A549 (cell line): Measurements from ENCODE around the gene ACOT7. TPM values are rescaled to one million over a fixed set of nuclear protein-coding genes. Genes with fewer than 3 reads are reported as not detected.

ENCODE experiments used
- ATAC-seq, 2 experiments: fragments of 200-7000 bp in 1 of 2; fragments of >200 bp in 1 of 2; cut with Nextera tagmentation in 1 of 2; cut with Tn5 transposase in 1 of 2; 3 replicates each; pipeline versions ENCODE4 v1.8.0 to v1.9.1; 2018 to 2020; ENCODE audit warnings: mild to moderate bottlenecking in 1 of 2, moderate library complexity in 1 of 2
- CTCF ChIA-PET: fragments of 300-600 bp; sonication (Branson Sonifier 250); formaldehyde crosslinking; extraction: SDS; loops from one replicate; lab custom pipeline; 2021; ENCODE audit warnings: antibody characterized with exemption, inconsistent platforms; lab: Yijun Ruan, JAX
- POLR2A ChIA-PET: fragments of 350-600 bp; formaldehyde crosslinking; extraction: SDS; loops from one replicate; lab custom pipeline; 2021; ENCODE audit warnings: antibody characterized with exemption, inconsistent platforms; lab: Yijun Ruan, JAX
- DNase-seq, 2 experiments: peaks; one replicate each; pipeline versions ENCODE4 v3.0.0 to v3.0.0-alpha.2; 2011 to 2016; ENCODE audit warnings: low read depth in 1 of 2, low spot score in 1 of 2
- FAIRE-seq: peaks from 2 replicates; lab custom pipeline; 2011; peaks lifted over from hg19 to GRCh38; lab: Jason Lieb, UNC
- H3K27ac ChIP-seq, 2 experiments: fragments of >200 bp; sonication (Bioruptor Twin); formaldehyde crosslinking; 3 replicates each; pipeline ENCODE4 v1.5.1; 2016 to 2017
- H3K4me1 ChIP-seq: fragments of >200 bp; sonication (Bioruptor Twin); formaldehyde crosslinking; 3 replicates; pipeline ENCODE4 v1.6.1; 2016
- H3K4me2 ChIP-seq: fragments of >200 bp; sonication (Bioruptor Twin); formaldehyde crosslinking; 3 replicates; pipeline ENCODE4 v1.6.1; 2016
- H3K4me3 ChIP-seq: fragments of >200 bp; sonication (Bioruptor Twin); formaldehyde crosslinking; 3 replicates; pipeline ENCODE4 v1.5.1; 2016
- H3K9me3 ChIP-seq: fragments of >200 bp; sonication (Bioruptor Twin); formaldehyde crosslinking; 3 replicates; pipeline ENCODE4 v1.6.1; 2016
- CEBPB ChIP-seq, 2 experiments: fragments of >200 bp in 1 of 2; sonication (Bioruptor Twin) in 1 of 2; formaldehyde crosslinking in 1 of 2; IDR thresholded peaks; 2 replicates each; pipeline ENCODE4 v1.6.1; 2012 to 2016
- CHD4 ChIP-seq: fragments of 200-600 bp; sonication (generic); IDR thresholded peaks from 2 replicates; pipeline ENCODE4 v1.6.1; 2016; ENCODE audit warnings: antibody characterized with exemption, mild to moderate bottlenecking, borderline replicate concordance
- EHF ChIP-seq: fragments of 250-450 bp; sonication (Bioruptor Pico); IDR thresholded peaks from 2 replicates; pipeline ENCODE4 v1.5.0; 2020; ENCODE audit warnings: mild to moderate bottlenecking
- EP300 ChIP-seq, 2 experiments: fragments of >200 bp; sonication (Bioruptor Twin); formaldehyde crosslinking; IDR thresholded peaks; 2 replicates in 1 of 2; 3 replicates in 1 of 2; pipeline ENCODE4 v1.6.1; 2016 to 2017
- FOSB ChIP-seq: fragments of 250-450 bp; sonication (Bioruptor Pico); IDR thresholded peaks from 2 replicates; pipeline ENCODE4 v1.5.0; 2020; ENCODE audit warnings: mild to moderate bottlenecking, moderate library complexity
- FOSL2 ChIP-seq, 2 experiments: fragments of 450-650 bp in 1 of 2; fragments of >200 bp in 1 of 2; sonication (Bioruptor Twin) in 1 of 2; formaldehyde crosslinking; IDR thresholded peaks; 2 replicates each; pipeline versions ENCODE4 v1.5.0 to v1.6.1; 2016 to 2020; ENCODE audit warnings: mild to moderate bottlenecking in 1 of 2, moderate library complexity in 1 of 2
- JUNB ChIP-seq: fragments of >200 bp; sonication (Bioruptor Twin); formaldehyde crosslinking; IDR thresholded peaks from 2 replicates; pipeline ENCODE4 v1.6.1; 2016
- KDM1A ChIP-seq: fragments of 200-600 bp; sonication (generic); IDR thresholded peaks from 2 replicates; pipeline ENCODE4 v1.6.1; 2016; ENCODE audit warnings: low read depth, mild to moderate bottlenecking
- KDM5A ChIP-seq: fragments of 200-600 bp; sonication (generic); IDR thresholded peaks from 2 replicates; pipeline ENCODE4 v1.6.1; 2016; ENCODE audit warnings: antibody characterized with exemption, mild to moderate bottlenecking
- MYC ChIP-seq: IDR thresholded peaks from 2 replicates; pipeline ENCODE4 v1.6.1; 2012; ENCODE audit warnings: mild to moderate bottlenecking, inconsistent platforms, low read length, improper control_type of control experiment, borderline replicate concordance
- POLR2A ChIP-seq: IDR thresholded peaks from 2 replicates; pipeline ENCODE4 v1.6.1; 2012; ENCODE audit warnings: mild to moderate bottlenecking, low read length
- RCOR1 ChIP-seq: fragments of 150-350 bp; IDR thresholded peaks from 2 replicates; pipeline ENCODE4 v1.6.1; 2014; ENCODE audit warnings: antibody characterized with exemption, low read length, low read depth
- SMC3 ChIP-seq: fragments of >200 bp; sonication (Bioruptor Twin); formaldehyde crosslinking; IDR thresholded peaks from 3 replicates; pipeline ENCODE4 v1.6.1; 2018; ENCODE audit warnings: inconsistent platforms
- TFCP2L1 ChIP-seq: fragments of 250-450 bp; sonication (Bioruptor Pico); IDR thresholded peaks from 2 replicates; pipeline ENCODE4 v1.5.0; 2021; ENCODE audit warnings: mild to moderate bottlenecking
- ZC3H11A ChIP-seq: fragments of 450-650 bp; IDR thresholded peaks from 2 replicates; pipeline ENCODE4 v1.6.1; 2014; ENCODE audit warnings: antibody characterized with exemption, mild to moderate bottlenecking
- WGBS: methylation state at CpG from one replicate; pipeline ENCODE4 v1.1.6; 2017; ENCODE audit errors: missing lambda C conversion rate; 5-methylcytosine and 5-hydroxymethylcytosine counted together
- polyA plus RNA-seq, 4 experiments: library from polyadenylated mRNA; depleted of rRNA in 3 of 4; stranded (reverse); fragments of >200 nt; fragmentation: RNase III in 1 of 4; extraction: RNeasy Plus Mini Kit Qiagen cat#74134 plus additional on column Dnase treatment in 1 of 4; gene quantifications; 2 replicates in 3 of 4; 3 replicates in 1 of 4; pipeline ENCODE4 v1.2.3, GENCODE V29; 2011 to 2017
- TF ChIP-seq, protein P1 (sequence below): fragments of >200 bp; sonication (Bioruptor Twin); formaldehyde crosslinking; IDR thresholded peaks from 3 replicates; pipeline ENCODE4 v1.6.1; 2016
- TF ChIP-seq, protein P2 (sequence below): fragments of 250-450 bp; sonication (Bioruptor Pico); IDR thresholded peaks from 2 replicates; pipeline ENCODE4 v1.5.0; 2020; ENCODE audit warnings: low read depth, mild to moderate bottlenecking, moderate library complexity
- TF ChIP-seq, protein P3 (sequence below): IDR thresholded peaks from 2 replicates; pipeline ENCODE4 v1.6.1; 2012
- TF ChIP-seq, protein P4 (sequence below): fragments of 200-600 bp; sonication (generic); IDR thresholded peaks from 2 replicates; pipeline ENCODE4 v1.6.1; 2016; ENCODE audit warnings: antibody characterized with exemption, mild to moderate bottlenecking, moderate library complexity
- TF ChIP-seq, protein P5 (sequence below): fragments of 150-350 bp; IDR thresholded peaks from 2 replicates; pipeline ENCODE4 v1.6.1; 2014; ENCODE audit warnings: low read depth, mild to moderate bottlenecking, low read length

Gene ACOT7
- polyA plus RNA-seq, 2 of the 4 experiments (the other 2 are of a cell fraction): 48.0 to 49.6 TPM

DNA sequence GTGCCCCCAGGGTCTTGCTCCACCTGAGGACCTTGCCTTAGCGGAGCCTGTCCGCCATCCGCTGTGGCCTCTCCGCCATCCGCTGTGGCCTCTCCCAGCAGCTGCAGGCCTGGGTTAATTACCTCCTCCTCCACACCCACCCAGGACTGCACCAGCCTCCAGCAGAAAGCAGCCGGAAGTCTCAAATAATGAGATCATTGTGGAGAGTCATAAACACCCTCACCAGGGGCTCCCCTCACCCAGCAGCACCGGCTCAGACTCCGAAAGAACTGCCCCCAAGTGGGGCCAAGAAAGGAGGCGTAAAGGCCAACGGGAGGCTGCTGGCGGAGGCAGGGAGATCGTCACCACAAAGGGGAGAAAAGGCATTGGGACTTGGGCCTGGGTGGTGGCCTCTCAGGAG, 122.0 kb downstream of the ACOT7 start:
- no peak overlapping the region for H3K4me2 ChIP-seq
- no peak for ATAC-seq
- ChIA-PET CTCF (interaction anchor here (0.6 kb wide), 1 partner anchor 484 kb away, joined by 3 read pairs; no protein-coding TSS in a partner anchor), POLR2A (no interaction called here)
- H3K9me3 ChIP-seq: no peaks in the 10 kb centered on the region
- peaks cover 6% of the 10 kb centered on the region; the same call in 1 of the 3 replicates for H3K4me1 ChIP-seq
- no peak for DNase-seq
- H3K27ac ChIP-seq: no peak overlapping the region
- no peak overlapping the region for H3K4me3 ChIP-seq
- TF ChIP-seq, protein P1, sequence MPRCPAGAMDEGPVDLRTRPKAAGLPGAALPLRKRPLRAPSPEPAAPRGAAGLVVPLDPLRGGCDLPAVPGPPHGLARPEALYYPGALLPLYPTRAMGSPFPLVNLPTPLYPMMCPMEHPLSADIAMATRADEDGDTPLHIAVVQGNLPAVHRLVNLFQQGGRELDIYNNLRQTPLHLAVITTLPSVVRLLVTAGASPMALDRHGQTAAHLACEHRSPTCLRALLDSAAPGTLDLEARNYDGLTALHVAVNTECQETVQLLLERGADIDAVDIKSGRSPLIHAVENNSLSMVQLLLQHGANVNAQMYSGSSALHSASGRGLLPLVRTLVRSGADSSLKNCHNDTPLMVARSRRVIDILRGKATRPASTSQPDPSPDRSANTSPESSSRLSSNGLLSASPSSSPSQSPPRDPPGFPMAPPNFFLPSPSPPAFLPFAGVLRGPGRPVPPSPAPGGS: no peak
- TF ChIP-seq RCOR1 (no peak), TFCP2L1 (CRISPR knock-in tag) (no peak), EHF (CRISPR knock-in tag) (no peak), MYC (no peak), EP300 (IDR thresholded peaks at IDR 0.05) (no peak), KDM5A (no peak), FOSB (CRISPR knock-in tag) (no peak), CEBPB (IDR thresholded peaks at IDR 0.05) (no peak), POLR2A (no peak), SMC3 (no peak), KDM1A (no peak), CHD4 (no peak)
- TF ChIP-seq, protein P2, sequence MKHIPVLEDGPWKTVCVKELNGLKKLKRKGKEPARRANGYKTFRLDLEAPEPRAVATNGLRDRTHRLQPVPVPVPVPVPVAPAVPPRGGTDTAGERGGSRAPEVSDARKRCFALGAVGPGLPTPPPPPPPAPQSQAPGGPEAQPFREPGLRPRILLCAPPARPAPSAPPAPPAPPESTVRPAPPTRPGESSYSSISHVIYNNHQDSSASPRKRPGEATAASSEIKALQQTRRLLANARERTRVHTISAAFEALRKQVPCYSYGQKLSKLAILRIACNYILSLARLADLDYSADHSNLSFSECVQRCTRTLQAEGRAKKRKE (CRISPR knock-in tag): no peak
- TF ChIP-seq, protein P3, sequence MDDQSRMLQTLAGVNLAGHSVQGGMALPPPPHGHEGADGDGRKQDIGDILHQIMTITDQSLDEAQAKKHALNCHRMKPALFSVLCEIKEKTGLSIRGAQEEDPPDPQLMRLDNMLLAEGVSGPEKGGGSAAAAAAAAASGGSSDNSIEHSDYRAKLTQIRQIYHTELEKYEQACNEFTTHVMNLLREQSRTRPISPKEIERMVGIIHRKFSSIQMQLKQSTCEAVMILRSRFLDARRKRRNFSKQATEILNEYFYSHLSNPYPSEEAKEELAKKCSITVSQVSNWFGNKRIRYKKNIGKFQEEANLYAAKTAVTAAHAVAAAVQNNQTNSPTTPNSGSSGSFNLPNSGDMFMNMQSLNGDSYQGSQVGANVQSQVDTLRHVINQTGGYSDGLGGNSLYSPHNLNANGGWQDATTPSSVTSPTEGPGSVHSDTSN: no peak
- TF ChIP-seq, protein P4, sequence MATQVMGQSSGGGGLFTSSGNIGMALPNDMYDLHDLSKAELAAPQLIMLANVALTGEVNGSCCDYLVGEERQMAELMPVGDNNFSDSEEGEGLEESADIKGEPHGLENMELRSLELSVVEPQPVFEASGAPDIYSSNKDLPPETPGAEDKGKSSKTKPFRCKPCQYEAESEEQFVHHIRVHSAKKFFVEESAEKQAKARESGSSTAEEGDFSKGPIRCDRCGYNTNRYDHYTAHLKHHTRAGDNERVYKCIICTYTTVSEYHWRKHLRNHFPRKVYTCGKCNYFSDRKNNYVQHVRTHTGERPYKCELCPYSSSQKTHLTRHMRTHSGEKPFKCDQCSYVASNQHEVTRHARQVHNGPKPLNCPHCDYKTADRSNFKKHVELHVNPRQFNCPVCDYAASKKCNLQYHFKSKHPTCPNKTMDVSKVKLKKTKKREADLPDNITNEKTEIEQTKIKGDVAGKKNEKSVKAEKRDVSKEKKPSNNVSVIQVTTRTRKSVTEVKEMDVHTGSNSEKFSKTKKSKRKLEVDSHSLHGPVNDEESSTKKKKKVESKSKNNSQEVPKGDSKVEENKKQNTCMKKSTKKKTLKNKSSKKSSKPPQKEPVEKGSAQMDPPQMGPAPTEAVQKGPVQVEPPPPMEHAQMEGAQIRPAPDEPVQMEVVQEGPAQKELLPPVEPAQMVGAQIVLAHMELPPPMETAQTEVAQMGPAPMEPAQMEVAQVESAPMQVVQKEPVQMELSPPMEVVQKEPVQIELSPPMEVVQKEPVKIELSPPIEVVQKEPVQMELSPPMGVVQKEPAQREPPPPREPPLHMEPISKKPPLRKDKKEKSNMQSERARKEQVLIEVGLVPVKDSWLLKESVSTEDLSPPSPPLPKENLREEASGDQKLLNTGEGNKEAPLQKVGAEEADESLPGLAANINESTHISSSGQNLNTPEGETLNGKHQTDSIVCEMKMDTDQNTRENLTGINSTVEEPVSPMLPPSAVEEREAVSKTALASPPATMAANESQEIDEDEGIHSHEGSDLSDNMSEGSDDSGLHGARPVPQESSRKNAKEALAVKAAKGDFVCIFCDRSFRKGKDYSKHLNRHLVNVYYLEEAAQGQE: no peak
- WGBS: 92% methylated on average over 7 of the region's 12 CpGs
- FAIRE-seq: no peak

DNA sequence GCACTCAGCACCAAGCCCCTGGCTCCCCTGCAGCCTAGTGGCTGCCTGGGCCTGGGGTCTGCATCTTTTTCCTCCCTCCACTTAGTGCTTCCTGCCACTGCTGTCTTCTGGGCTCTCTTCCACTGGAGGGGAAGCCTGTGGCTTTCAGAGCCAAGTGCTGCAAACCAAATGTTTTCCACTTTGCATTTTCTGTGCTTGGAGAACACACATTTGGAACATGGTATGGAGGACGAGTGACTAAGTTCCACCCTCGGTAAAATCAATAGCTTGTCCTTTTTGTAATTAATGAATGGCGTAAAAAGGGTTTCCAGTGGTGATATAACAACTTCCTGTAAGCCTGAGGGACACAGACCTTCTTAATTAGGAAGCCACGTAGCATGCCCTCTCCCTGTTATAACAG, 122.6 kb downstream of the ACOT7 start:
- no peak overlapping the region for H3K4me2 ChIP-seq
- FAIRE-seq: no peak
- no peak for TF ChIP-seq ZC3H11A
- TF ChIP-seq, all 56 proteins: peak for 0
- Histone ChIP-seq H3K27ac (no peak overlapping the region), H3K9me3 (no peaks in the 10 kb centered on the region), H3K4me1 (peaks cover 6% of the 10 kb centered on the region; the same call in 1 of the 3 replicates), H3K4me3 (no peak overlapping the region)
- 86% methylated on average over 4 of the region's 4 CpGs for WGBS
- DNase-seq (no peak), ATAC-seq (no peak)
- POLR2A ChIA-PET: no interaction called here
- CTCF ChIA-PET: interaction anchor here (0.6 to 1.5 kb wide), 3 partner anchors 24 to 484 kb away, joined by 3 to 6 read pairs (median 4); no protein-coding TSS in a partner anchor

DNA sequence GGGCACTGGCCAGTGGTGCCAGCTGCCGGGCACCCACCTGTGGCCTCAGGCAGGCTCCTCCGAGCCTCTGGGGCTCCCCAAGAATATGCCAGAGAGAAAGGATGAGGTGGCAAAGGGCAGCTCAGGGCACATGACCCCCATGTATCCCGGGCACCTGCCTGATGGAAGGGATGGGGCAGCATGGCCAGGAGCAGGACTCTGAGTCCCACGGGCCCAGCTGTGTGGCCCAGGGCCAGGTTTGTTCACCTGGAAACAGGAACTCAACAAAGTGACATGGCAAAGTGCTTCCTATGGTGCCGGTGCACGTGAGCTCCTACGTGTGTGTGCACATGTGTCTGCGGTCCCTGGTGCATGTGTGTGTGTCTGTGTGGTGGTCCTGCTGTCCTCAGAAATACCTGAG, 123.2 kb downstream of the ACOT7 start:
- CTCF ChIA-PET: interaction anchor here (1.4 to 1.5 kb wide), 2 partner anchors 23 to 25 kb away, joined by 4 to 6 read pairs; no protein-coding TSS in a partner anchor
- Histone ChIP-seq H3K4me2 (no peak overlapping the region), H3K4me1 (peaks cover 6% of the 10 kb centered on the region; the same call in 1 of the 3 replicates), H3K27ac (no peak overlapping the region), H3K4me3 (no peak overlapping the region), H3K9me3 (no peaks in the 10 kb centered on the region)
- FAIRE-seq (no peak), DNase-seq (no peak), ATAC-seq (no peak)
- POLR2A ChIA-PET: no interaction called here
- WGBS: 63% methylated on average over 2 of the region's 8 CpGs
- TF ChIP-seq, protein P4: no peak
- TF ChIP-seq FOSL2 (IDR thresholded peaks at IDR 0.05): no peak
- no peak for TF ChIP-seq FOSL2 (CRISPR knock-in tag; IDR thresholded peaks at IDR 0.05)
- TF ChIP-seq, protein P5, sequence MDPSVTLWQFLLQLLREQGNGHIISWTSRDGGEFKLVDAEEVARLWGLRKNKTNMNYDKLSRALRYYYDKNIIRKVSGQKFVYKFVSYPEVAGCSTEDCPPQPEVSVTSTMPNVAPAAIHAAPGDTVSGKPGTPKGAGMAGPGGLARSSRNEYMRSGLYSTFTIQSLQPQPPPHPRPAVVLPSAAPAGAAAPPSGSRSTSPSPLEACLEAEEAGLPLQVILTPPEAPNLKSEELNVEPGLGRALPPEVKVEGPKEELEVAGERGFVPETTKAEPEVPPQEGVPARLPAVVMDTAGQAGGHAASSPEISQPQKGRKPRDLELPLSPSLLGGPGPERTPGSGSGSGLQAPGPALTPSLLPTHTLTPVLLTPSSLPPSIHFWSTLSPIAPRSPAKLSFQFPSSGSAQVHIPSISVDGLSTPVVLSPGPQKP: no peak
- TF ChIP-seq, protein P2 (CRISPR knock-in tag): no peak
- TF ChIP-seq JUNB: no peak
